Activated naive CD8-positive, alpha-beta T cell treated with anti-CD3 and anti-CD28 coated beads, Interleukin-2, amount 50 U/mL, for 24 hours (primary cell): ENCODE results near the gene NELFA.
A peak's percentile ranks its signal among the peaks of the same experiment; 100 is the strongest.

Source experiments
- ATAC-seq: fragments of 150-1000 bp; cut with Tn5 transposase; one replicate; pipeline ENCODE4 v1.10.0; 2021
- DNase-seq: peaks from one replicate; pipeline ENCODE4 v3.0.0; 2021
- H3K27ac Mint-ChIP-seq: one replicate; pipeline ENCODE4 v1.8.0; 2021; ENCODE audit warnings: mild to moderate bottlenecking, mixed read lengths
- H3K27me3 Mint-ChIP-seq: one replicate; pipeline ENCODE4 v1.8.0; 2021; ENCODE audit warnings: mixed read lengths
- H3K36me3 Mint-ChIP-seq: one replicate; pipeline ENCODE4 v1.8.0; 2021; ENCODE audit warnings: low read depth, mixed read lengths
- H3K4me1 Mint-ChIP-seq: one replicate; pipeline ENCODE4 v1.8.0; 2021; ENCODE audit warnings: mixed read lengths
- H3K4me3 Mint-ChIP-seq: one replicate; pipeline ENCODE4 v1.8.0; 2021; ENCODE audit warnings: mild to moderate bottlenecking, moderate library complexity, mixed read lengths
- H3K9me3 Mint-ChIP-seq: one replicate; pipeline ENCODE4 v1.8.0; 2021; ENCODE audit warnings: mixed read lengths

The NELFA gene

GRCh38 chr4:1992468-1993168 is 16.2 kb downstream of the NELFA start:
- no peak for DNase-seq
- Mint-ChIP-seq H3K36me3 (peaks cover 31% of the 10 kb centered on the region), H3K27ac (no peak overlapping the region), H3K27me3 (no peaks in the 10 kb centered on the region), H3K4me3 (no peak overlapping the region), H3K4me1 (peaks cover 6% of the 10 kb centered on the region), H3K9me3 (peaks cover 8% of the 10 kb centered on the region)
- ATAC-seq: no peak

GRCh38 chr4:1991596-1992434 is 17.0 kb downstream of the NELFA start:
- ATAC-seq: peak; percentile 26
- no peak overlapping the region for H3K27ac Mint-ChIP-seq
- no peak overlapping the region for H3K4me3 Mint-ChIP-seq
- H3K36me3 Mint-ChIP-seq: peaks cover 23% of the 10 kb centered on the region
- no peak for DNase-seq
- no peaks in the 10 kb centered on the region for H3K27me3 Mint-ChIP-seq
- peaks cover under 1% of the 10 kb centered on the region for H3K9me3 Mint-ChIP-seq
- peaks cover 3% of the 10 kb centered on the region for H3K4me1 Mint-ChIP-seq

- Mint-ChIP-seq H3K27me3 (no peaks in the 10 kb centered on the region), H3K36me3 (peaks cover 16% of the 10 kb centered on the region), H3K4me3 (no peak overlapping the region), H3K27ac (no peak overlapping the region), H3K9me3 (no peaks in the 10 kb centered on the region), H3K4me1 (peaks cover 3% of the 10 kb centered on the region)
- ATAC-seq: no peak
- no peak for DNase-seq
Observed at GRCh38 chr4:1991087-1991486, 17.7 kb downstream of the NELFA start.

GRCh38 chr4:1990676-1991075 is 18.1 kb downstream of the NELFA start:
- no peak for DNase-seq
- Mint-ChIP-seq H3K4me3 (no peak overlapping the region), H3K9me3 (no peaks in the 10 kb centered on the region), H3K27me3 (no peaks in the 10 kb centered on the region), H3K4me1 (peaks cover 3% of the 10 kb centered on the region), H3K27ac (no peak overlapping the region), H3K36me3 (peaks cover 12% of the 10 kb centered on the region)
- no peak for ATAC-seq

GRCh38 chr4:1990348-1990645 is 18.5 kb downstream of the NELFA start:
- H3K4me3 Mint-ChIP-seq: no peak overlapping the region
- H3K36me3 Mint-ChIP-seq: peaks cover 9% of the 10 kb centered on the region
- no peaks in the 10 kb centered on the region for H3K27me3 Mint-ChIP-seq
- no peak for DNase-seq
- peaks cover 3% of the 10 kb centered on the region for H3K4me1 Mint-ChIP-seq
- H3K27ac Mint-ChIP-seq: no peak overlapping the region
- ATAC-seq: no peak
- H3K9me3 Mint-ChIP-seq: no peaks in the 10 kb centered on the region

- Mint-ChIP-seq H3K27me3 (no peaks in the 10 kb centered on the region), H3K9me3 (no peaks in the 10 kb centered on the region), H3K4me1 (no peaks in the 10 kb centered on the region), H3K4me3 (no peak overlapping the region), H3K27ac (no peak overlapping the region), H3K36me3 (peaks cover 7% of the 10 kb centered on the region)
- ATAC-seq (no peak), DNase-seq (no peak)
Observed at GRCh38 chr4:1989533-1990347, 19.0 kb downstream of the NELFA start.

- Mint-ChIP-seq H3K9me3 (no peaks in the 10 kb centered on the region), H3K36me3 (peaks cover 5% of the 10 kb centered on the region), H3K4me1 (peaks cover 3% of the 10 kb centered on the region), H3K4me3 (no peak overlapping the region), H3K27ac (no peak overlapping the region), H3K27me3 (no peaks in the 10 kb centered on the region)
- ATAC-seq: no peak
- no peak for DNase-seq
Observed at GRCh38 chr4:1988327-1988724, 20.4 kb downstream of the NELFA start.

GRCh38 chr4:1987721-1988326 is 20.9 kb downstream of the NELFA start:
- no peak overlapping the region for H3K4me3 Mint-ChIP-seq
- H3K27me3 Mint-ChIP-seq: no peaks in the 10 kb centered on the region
- no peak for DNase-seq
- peaks cover 6% of the 10 kb centered on the region for H3K36me3 Mint-ChIP-seq
- peaks cover 3% of the 10 kb centered on the region for H3K4me1 Mint-ChIP-seq
- no peaks in the 10 kb centered on the region for H3K9me3 Mint-ChIP-seq
- ATAC-seq: no peak
- no peak overlapping the region for H3K27ac Mint-ChIP-seq

- peaks cover 3% of the 10 kb centered on the region for H3K4me1 Mint-ChIP-seq
- H3K4me3 Mint-ChIP-seq: no peak overlapping the region
- H3K9me3 Mint-ChIP-seq: no peaks in the 10 kb centered on the region
- peaks cover 9% of the 10 kb centered on the region for H3K36me3 Mint-ChIP-seq
- no peaks in the 10 kb centered on the region for H3K27me3 Mint-ChIP-seq
- H3K27ac Mint-ChIP-seq: no peak overlapping the region
- no peak for ATAC-seq
- no peak for DNase-seq
Observed at GRCh38 chr4:1987296-1987695, 21.5 kb downstream of the NELFA start.

- Mint-ChIP-seq H3K4me1 (peaks cover 3% of the 10 kb centered on the region), H3K36me3 (peaks cover 9% of the 10 kb centered on the region), H3K4me3 (no peak overlapping the region), H3K9me3 (no peaks in the 10 kb centered on the region), H3K27me3 (no peaks in the 10 kb centered on the region), H3K27ac (no peak overlapping the region)
- DNase-seq: no peak
- no peak for ATAC-seq
Observed at GRCh38 chr4:1986578-1987210, 22.1 kb downstream of the NELFA start.

GRCh38 chr4:1985780-1986577 is 22.8 kb downstream of the NELFA start:
- no peak for DNase-seq

GRCh38 chr4:1985294-1985693 is 23.5 kb downstream of the NELFA start:
- peaks cover 3% of the 10 kb centered on the region for H3K4me1 Mint-ChIP-seq
- H3K36me3 Mint-ChIP-seq: peaks cover 15% of the 10 kb centered on the region
- H3K27me3 Mint-ChIP-seq: no peaks in the 10 kb centered on the region
- H3K4me3 Mint-ChIP-seq: no peak overlapping the region
- H3K27ac Mint-ChIP-seq: no peak overlapping the region
- DNase-seq (no peak), ATAC-seq (peak; percentile 5)
- no peaks in the 10 kb centered on the region for H3K9me3 Mint-ChIP-seq

More at GRCh38 chr4:1985780-1986577, 22.8 kb downstream of the NELFA start:
- Mint-ChIP-seq H3K4me3 (no peak overlapping the region), H3K27ac (no peak overlapping the region), H3K9me3 (no peaks in the 10 kb centered on the region), H3K4me1 (peaks cover 3% of the 10 kb centered on the region), H3K27me3 (no peaks in the 10 kb centered on the region), H3K36me3 (peaks cover 12% of the 10 kb centered on the region)
- no peak for ATAC-seq

GRCh38 chr4:1984406-1985191 is 24.2 kb downstream of the NELFA start:
- H3K36me3 Mint-ChIP-seq: peaks cover 16% of the 10 kb centered on the region
- ATAC-seq (no peak), DNase-seq (no peak)
- H3K9me3 Mint-ChIP-seq: no peaks in the 10 kb centered on the region
- H3K27me3 Mint-ChIP-seq: no peaks in the 10 kb centered on the region
- H3K4me1 Mint-ChIP-seq: peaks cover 3% of the 10 kb centered on the region
- peak overlapping the region; percentile 29 for H3K4me3 Mint-ChIP-seq
- H3K27ac Mint-ChIP-seq: no peak overlapping the region
